GM10266 (cell line): ENCODE results near the gene SLC25A22.

Experiments used
- DNase-seq: peaks from one replicate; pipeline ENCODE4 v3.0.0; 2012; ENCODE audit errors: extremely low spot score
- CTCF ChIP-seq: IDR thresholded peaks from 2 replicates; pipeline ENCODE4 v1.5.1; 2012; ENCODE audit warnings: mild to moderate bottlenecking, low read depth; ENCODE audit not compliant: control insufficient read depth, insufficient read depth; ENCODE audit errors: missing control alignments

Gene SLC25A22

DNA sequence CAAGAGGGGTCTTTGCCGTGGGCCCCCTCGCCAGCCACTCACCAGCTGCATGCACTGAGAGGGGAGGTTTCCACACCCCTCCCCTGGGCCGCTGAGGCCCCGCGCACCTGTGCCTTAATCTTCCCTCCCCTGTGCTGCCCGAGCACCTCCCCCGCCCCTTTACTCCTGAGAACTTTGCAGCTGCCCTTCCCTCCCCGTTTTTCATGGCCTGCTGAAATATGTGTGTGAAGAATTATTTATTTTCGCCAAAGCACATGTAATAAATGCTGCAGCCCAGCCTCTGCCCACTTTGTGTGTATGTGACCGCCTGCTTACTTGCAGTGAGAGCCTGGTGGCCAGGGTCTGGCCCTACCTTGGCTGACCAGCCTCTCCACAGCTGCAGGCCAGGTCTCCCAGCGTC lies 26.9 kb upstream of the SLC25A22 start:
- no peak for TF ChIP-seq CTCF
- no peak for DNase-seq

DNA sequence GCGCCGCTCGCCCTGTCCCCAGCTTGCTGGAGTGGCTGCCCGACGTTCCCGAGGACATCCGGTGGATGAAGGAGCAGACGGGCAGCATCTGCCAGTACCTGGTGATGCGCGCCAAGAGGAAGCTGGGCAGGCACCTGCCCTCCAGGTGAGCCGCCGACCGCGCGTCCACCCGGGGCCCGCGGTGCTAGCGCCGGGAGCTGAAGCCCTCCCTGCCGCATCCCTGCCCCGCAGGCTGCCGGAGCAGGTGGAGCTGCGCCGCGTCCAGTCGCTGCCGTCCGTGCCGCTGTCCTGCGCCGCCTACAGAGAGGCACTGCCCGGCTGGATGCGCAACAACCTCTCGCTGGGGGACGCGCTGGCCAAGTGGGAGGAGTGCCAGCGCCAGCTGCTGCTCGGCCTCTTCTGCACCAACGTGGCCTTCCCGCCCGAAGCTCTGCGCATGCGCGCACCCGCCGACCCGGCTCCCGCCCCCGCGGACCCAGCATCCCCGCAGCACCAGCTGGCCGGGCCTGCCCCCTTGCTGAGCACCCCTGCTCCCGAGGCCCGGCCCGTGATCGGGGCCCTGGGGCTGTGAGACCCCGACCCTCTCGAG lies 26.3 kb upstream of the SLC25A22 start:
- no peak for DNase-seq
- no peak for TF ChIP-seq CTCF

- DNase-seq = no peak
- TF ChIP-seq CTCF = no peak
Observed at GRCh38 chr11:823441-824291, 25.6 kb upstream of the SLC25A22 start.

- no peak for DNase-seq
- no peak for TF ChIP-seq CTCF
Observed at GRCh38 chr11:821512-822371, 23.7 kb upstream of the SLC25A22 start.

GRCh38 chr11:820655-821511 lies 22.8 kb upstream of the SLC25A22 start:
- TF ChIP-seq CTCF = no peak
- no peak for DNase-seq

DNA sequence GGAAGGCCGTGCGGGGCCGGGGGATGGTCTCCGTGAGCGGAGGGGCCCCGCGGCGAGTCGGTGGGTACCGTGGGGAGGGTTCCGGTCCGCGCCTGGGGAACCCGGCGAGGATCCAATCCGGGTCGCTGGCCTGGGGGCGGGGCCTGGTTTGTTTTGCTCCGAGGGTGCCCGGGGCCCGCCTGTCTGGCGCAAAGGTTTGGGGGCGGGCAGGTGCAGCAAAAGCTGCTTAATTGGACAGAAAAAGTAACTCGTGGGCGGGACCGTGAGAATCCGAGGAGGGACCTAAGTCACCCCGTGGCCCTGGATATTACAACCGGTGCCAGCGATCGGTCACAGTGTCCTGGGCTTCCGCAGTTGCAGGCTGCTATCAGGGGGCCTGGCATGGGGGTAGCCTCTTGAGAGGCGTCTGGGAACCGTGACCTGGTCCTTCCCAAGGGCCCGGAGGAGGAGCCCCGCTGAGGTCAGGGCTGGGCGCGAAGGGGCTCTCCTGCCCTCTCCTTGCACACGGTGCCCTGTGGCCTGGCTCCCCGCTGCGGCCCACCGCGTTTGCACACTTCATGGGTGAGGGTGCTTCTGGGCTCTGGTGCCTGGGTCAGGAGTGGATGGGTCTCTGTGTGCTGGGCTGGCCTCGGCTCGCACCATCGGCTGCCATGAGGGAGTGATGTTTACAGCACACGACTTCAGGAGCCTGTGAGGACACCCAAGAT lies 22.0 kb upstream of the SLC25A22 start:
- TF ChIP-seq CTCF = no peak
- peak; percentile 95 for DNase-seq
